GM23338 (cell line): ENCODE data around the gene RABL6. TPM values are rescaled to one million over a fixed set of nuclear protein-coding genes. Genes with fewer than 3 reads are reported as not detected.

ENCODE experiments used
- ATAC-seq: fragments of 200-7000 bp; cut with Tn5 transposase; 3 replicates; pipeline ENCODE4 v1.9.1; 2020
- DNase-seq: peaks from one replicate; pipeline ENCODE4 v3.0.0-alpha.2; 2015; ENCODE audit warnings: low spot score
- H2AFZ ChIP-seq: fragments of 200-600 bp; sonication (generic); 2 replicates; pipeline ENCODE4 v1.8.0; 2016; ENCODE audit warnings: antibody characterized with exemption, mild to moderate bottlenecking, moderate library complexity
- H3F3A ChIP-seq: fragments of 200-600 bp; sonication (generic); replicated peaks from 2 replicates; pipeline ENCODE4 v1.8.0; 2017; ENCODE audit warnings: antibody characterized with exemption, mixed run types, low read depth
- H3K27ac ChIP-seq: fragments of 200-600 bp; sonication (generic); 2 replicates; pipeline ENCODE4 v1.6.1; 2016; ENCODE audit warnings: low read depth
- H3K27me3 ChIP-seq: fragments of 200-600 bp; sonication (generic); 2 replicates; pipeline ENCODE4 v1.8.0; 2016; ENCODE audit warnings: mild to moderate bottlenecking, mixed run types, moderate library complexity; ENCODE audit not compliant: insufficient read depth
- H3K36me3 ChIP-seq: fragments of 200-600 bp; sonication (generic); 2 replicates; pipeline ENCODE4 v1.8.0; 2016; ENCODE audit warnings: mild to moderate bottlenecking; ENCODE audit not compliant: insufficient read depth
- H3K4me1 ChIP-seq: fragments of 200-600 bp; sonication (generic); 2 replicates; pipeline ENCODE4 v1.8.0; 2016; ENCODE audit warnings: mild to moderate bottlenecking, moderate library complexity; ENCODE audit not compliant: insufficient read depth
- H3K4me2 ChIP-seq: fragments of 200-600 bp; sonication (generic); 2 replicates; pipeline ENCODE4 v1.7.1; 2017; ENCODE audit warnings: mixed run types
- H3K4me3 ChIP-seq: fragments of 200-600 bp; sonication (generic); 2 replicates; pipeline ENCODE4 v1.6.1; 2016; ENCODE audit warnings: mixed run types
- H3K79me2 ChIP-seq: fragments of 200-600 bp; sonication (generic); replicated peaks from 2 replicates; pipeline ENCODE4 v1.8.0; 2017; ENCODE audit warnings: mild to moderate bottlenecking; ENCODE audit not compliant: insufficient read depth
- H3K9me2 ChIP-seq: fragments of 200-600 bp; sonication (generic); 2 replicates; pipeline ENCODE4 v1.8.0; 2017; ENCODE audit not compliant: insufficient read depth
- H4K20me1 ChIP-seq: fragments of 200-600 bp; sonication (generic); replicated peaks from 2 replicates; pipeline ENCODE4 v1.8.0; 2017; ENCODE audit warnings: mild to moderate bottlenecking; ENCODE audit not compliant: insufficient read depth
- H3K27ac Mint-ChIP-seq: 2 replicates; pipeline ENCODE4 v1.8.0; 2020; ENCODE audit warnings: inconsistent platforms, mild to moderate bottlenecking, moderate library complexity, mixed read lengths
- H3K27me3 Mint-ChIP-seq: 3 replicates; pipeline ENCODE4 v1.8.0; 2022; ENCODE audit warnings: low read depth, mild to moderate bottlenecking, moderate library complexity, mixed read lengths, inconsistent platforms; ENCODE audit not compliant: insufficient read depth, poor library complexity
- H3K36me3 Mint-ChIP-seq: 3 replicates; pipeline ENCODE4 v1.8.0; 2021; ENCODE audit warnings: low read depth, mild to moderate bottlenecking, inconsistent platforms, moderate library complexity, mixed read lengths
- H3K4me1 Mint-ChIP-seq: 3 replicates; pipeline ENCODE4 v1.8.0; 2020; ENCODE audit warnings: mild to moderate bottlenecking, inconsistent platforms, mixed read lengths
- H3K4me3 Mint-ChIP-seq: 3 replicates; pipeline ENCODE4 v1.8.0; 2021; ENCODE audit warnings: moderate library complexity, mild to moderate bottlenecking, inconsistent platforms, mixed read lengths
- H3K9me3 Mint-ChIP-seq: 3 replicates; pipeline ENCODE4 v1.8.0; 2020; ENCODE audit warnings: moderate library complexity, mild to moderate bottlenecking, inconsistent platforms, mixed read lengths
- CREB1 ChIP-seq: fragments of 250-450 bp; sonication (Bioruptor Pico); IDR thresholded peaks from 2 replicates; pipeline ENCODE4 v1.5.0; 2020; ENCODE audit warnings: low read depth, mild to moderate bottlenecking, moderate library complexity
- EZH2phosphoT487 ChIP-seq: fragments of 200-600 bp; sonication (generic); IDR thresholded peaks from one replicate; pipeline ENCODE4 v1.8.1; 2018; ENCODE audit warnings: antibody characterized with exemption; ENCODE audit not compliant: unreplicated experiment
- JUNB ChIP-seq: IDR thresholded peaks from one replicate; pipeline ENCODE4 v1.6.1; 2016; ENCODE audit warnings: antibody characterized with exemption; ENCODE audit not compliant: unreplicated experiment
- NANOG ChIP-seq: IDR thresholded peaks from 2 replicates; pipeline ENCODE4 v1.6.1; 2016; ENCODE audit warnings: antibody characterized with exemption, borderline replicate concordance
- POLR2AphosphoS5 ChIP-seq: IDR thresholded peaks from 2 replicates; pipeline ENCODE4 v1.6.1; 2016; ENCODE audit warnings: antibody characterized with exemption, low read depth
- ZNF114 ChIP-seq: fragments of 250-450 bp; sonication (Bioruptor Pico); IDR thresholded peaks from 2 replicates; pipeline ENCODE4 v1.5.0; 2020; ENCODE audit warnings: mild to moderate bottlenecking, moderate library complexity
- ZNF331 ChIP-seq: fragments of 250-450 bp; sonication (Bioruptor Pico); IDR thresholded peaks from 2 replicates; pipeline ENCODE4 v1.5.0; 2020; ENCODE audit warnings: low read depth, mild to moderate bottlenecking, moderate library complexity
- polyA plus RNA-seq: library from polyadenylated mRNA; unstranded; fragments of >200 nt; fragmentation: Nextera tagmentation; extraction: Ambion mirVana; gene quantifications from 2 replicates; pipeline ENCODE4 v1.2.1, GENCODE V29; 2016
- total RNA-seq: library from RNA; depleted of rRNA; stranded (reverse); fragments of >200 nt; shearing (Covaris generic); gene quantifications from 2 replicates; pipeline ENCODE4 v1.2.3, GENCODE V29; 2014
- TF ChIP-seq, protein P1 (sequence below): IDR thresholded peaks from one replicate; pipeline ENCODE4 v1.6.1; 2018; ENCODE audit warnings: antibody characterized with exemption; ENCODE audit not compliant: unreplicated experiment
- TF ChIP-seq, protein P2 (sequence below): IDR thresholded peaks from 2 replicates; pipeline ENCODE4 v1.6.1; 2016; ENCODE audit warnings: antibody characterized with exemption
- TF ChIP-seq, protein P3 (sequence below), 2 experiments: fragments of 200-600 bp in 1 of 2; sonication (generic) in 1 of 2; conservative IDR thresholded peaks; 2 replicates each; pipeline versions ENCODE4 v1.5.1 to v1.6.1; 2016 to 2017; ENCODE audit warnings: antibody characterized with exemption in 2 of 2, low read depth in 2 of 2, mild to moderate bottlenecking in 2 of 2, moderate library complexity in 1 of 2
- TF ChIP-seq, protein P4 (sequence below): fragments of 250-450 bp; sonication (Bioruptor Pico); IDR thresholded peaks from 2 replicates; pipeline ENCODE4 v1.5.0; 2020; ENCODE audit warnings: mild to moderate bottlenecking, moderate library complexity

RABL6 gene
- total and polyA plus RNA-seq, 2 experiments from 2014 or later = 59.1 to 127 TPM

DNA sequence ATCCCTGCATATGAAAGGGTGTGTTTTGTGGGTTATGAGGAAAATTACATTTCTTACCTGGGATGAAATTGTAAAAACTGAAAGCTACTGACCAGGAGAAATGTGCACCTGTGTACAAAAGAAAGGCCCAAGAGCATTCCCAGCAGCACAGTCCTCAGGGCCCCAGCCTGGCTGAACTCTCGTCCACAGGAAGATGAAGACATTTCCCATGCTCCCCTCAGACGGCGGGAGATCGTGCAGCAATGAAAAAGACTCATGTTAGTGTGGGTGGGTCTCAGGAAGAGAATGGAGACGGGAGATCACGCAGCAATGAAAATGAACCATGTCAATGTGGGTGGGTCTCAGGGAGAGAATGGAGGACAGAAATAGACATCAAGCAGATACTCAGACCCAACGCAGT is 30.8 kb upstream of the RABL6 start:
- H2AFZ ChIP-seq = no peak overlapping the region
- H3K4me1 ChIP-seq = no peaks in the 10 kb centered on the region
- H3K36me3 ChIP-seq = no peaks in the 10 kb centered on the region; the same call in 1 of the 2 replicates
- H3K36me3 Mint-ChIP-seq = peaks cover 19% of the 10 kb centered on the region
- no peaks in the 10 kb centered on the region for H3K27me3 ChIP-seq
- H3F3A ChIP-seq = no peaks in the 10 kb centered on the region
- H3K4me1 Mint-ChIP-seq = peaks cover 4% of the 10 kb centered on the region
- H3K27ac Mint-ChIP-seq = no peak overlapping the region
- DNase-seq (no peak), ATAC-seq (no peak)
- TF ChIP-seq POLR2AphosphoS5 (no peak), ZNF114 (CRISPR knock-in tag) (no peak), ZNF331 (no peak), JUNB (no peak), NANOG (no peak), CREB1 (CRISPR knock-in tag) (no peak), EZH2phosphoT487 (no peak)
- TF ChIP-seq, protein P1, sequence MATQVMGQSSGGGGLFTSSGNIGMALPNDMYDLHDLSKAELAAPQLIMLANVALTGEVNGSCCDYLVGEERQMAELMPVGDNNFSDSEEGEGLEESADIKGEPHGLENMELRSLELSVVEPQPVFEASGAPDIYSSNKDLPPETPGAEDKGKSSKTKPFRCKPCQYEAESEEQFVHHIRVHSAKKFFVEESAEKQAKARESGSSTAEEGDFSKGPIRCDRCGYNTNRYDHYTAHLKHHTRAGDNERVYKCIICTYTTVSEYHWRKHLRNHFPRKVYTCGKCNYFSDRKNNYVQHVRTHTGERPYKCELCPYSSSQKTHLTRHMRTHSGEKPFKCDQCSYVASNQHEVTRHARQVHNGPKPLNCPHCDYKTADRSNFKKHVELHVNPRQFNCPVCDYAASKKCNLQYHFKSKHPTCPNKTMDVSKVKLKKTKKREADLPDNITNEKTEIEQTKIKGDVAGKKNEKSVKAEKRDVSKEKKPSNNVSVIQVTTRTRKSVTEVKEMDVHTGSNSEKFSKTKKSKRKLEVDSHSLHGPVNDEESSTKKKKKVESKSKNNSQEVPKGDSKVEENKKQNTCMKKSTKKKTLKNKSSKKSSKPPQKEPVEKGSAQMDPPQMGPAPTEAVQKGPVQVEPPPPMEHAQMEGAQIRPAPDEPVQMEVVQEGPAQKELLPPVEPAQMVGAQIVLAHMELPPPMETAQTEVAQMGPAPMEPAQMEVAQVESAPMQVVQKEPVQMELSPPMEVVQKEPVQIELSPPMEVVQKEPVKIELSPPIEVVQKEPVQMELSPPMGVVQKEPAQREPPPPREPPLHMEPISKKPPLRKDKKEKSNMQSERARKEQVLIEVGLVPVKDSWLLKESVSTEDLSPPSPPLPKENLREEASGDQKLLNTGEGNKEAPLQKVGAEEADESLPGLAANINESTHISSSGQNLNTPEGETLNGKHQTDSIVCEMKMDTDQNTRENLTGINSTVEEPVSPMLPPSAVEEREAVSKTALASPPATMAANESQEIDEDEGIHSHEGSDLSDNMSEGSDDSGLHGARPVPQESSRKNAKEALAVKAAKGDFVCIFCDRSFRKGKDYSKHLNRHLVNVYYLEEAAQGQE = no peak
- TF ChIP-seq, protein P2, sequence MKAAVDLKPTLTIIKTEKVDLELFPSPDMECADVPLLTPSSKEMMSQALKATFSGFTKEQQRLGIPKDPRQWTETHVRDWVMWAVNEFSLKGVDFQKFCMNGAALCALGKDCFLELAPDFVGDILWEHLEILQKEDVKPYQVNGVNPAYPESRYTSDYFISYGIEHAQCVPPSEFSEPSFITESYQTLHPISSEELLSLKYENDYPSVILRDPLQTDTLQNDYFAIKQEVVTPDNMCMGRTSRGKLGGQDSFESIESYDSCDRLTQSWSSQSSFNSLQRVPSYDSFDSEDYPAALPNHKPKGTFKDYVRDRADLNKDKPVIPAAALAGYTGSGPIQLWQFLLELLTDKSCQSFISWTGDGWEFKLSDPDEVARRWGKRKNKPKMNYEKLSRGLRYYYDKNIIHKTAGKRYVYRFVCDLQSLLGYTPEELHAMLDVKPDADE = no peak
- TF ChIP-seq, protein P3, sequence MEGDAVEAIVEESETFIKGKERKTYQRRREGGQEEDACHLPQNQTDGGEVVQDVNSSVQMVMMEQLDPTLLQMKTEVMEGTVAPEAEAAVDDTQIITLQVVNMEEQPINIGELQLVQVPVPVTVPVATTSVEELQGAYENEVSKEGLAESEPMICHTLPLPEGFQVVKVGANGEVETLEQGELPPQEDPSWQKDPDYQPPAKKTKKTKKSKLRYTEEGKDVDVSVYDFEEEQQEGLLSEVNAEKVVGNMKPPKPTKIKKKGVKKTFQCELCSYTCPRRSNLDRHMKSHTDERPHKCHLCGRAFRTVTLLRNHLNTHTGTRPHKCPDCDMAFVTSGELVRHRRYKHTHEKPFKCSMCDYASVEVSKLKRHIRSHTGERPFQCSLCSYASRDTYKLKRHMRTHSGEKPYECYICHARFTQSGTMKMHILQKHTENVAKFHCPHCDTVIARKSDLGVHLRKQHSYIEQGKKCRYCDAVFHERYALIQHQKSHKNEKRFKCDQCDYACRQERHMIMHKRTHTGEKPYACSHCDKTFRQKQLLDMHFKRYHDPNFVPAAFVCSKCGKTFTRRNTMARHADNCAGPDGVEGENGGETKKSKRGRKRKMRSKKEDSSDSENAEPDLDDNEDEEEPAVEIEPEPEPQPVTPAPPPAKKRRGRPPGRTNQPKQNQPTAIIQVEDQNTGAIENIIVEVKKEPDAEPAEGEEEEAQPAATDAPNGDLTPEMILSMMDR (conservative IDR thresholded peaks at IDR 0.05; ENCODE audit: low read depth in 2 of 2) = no peak
- TF ChIP-seq, protein P4, sequence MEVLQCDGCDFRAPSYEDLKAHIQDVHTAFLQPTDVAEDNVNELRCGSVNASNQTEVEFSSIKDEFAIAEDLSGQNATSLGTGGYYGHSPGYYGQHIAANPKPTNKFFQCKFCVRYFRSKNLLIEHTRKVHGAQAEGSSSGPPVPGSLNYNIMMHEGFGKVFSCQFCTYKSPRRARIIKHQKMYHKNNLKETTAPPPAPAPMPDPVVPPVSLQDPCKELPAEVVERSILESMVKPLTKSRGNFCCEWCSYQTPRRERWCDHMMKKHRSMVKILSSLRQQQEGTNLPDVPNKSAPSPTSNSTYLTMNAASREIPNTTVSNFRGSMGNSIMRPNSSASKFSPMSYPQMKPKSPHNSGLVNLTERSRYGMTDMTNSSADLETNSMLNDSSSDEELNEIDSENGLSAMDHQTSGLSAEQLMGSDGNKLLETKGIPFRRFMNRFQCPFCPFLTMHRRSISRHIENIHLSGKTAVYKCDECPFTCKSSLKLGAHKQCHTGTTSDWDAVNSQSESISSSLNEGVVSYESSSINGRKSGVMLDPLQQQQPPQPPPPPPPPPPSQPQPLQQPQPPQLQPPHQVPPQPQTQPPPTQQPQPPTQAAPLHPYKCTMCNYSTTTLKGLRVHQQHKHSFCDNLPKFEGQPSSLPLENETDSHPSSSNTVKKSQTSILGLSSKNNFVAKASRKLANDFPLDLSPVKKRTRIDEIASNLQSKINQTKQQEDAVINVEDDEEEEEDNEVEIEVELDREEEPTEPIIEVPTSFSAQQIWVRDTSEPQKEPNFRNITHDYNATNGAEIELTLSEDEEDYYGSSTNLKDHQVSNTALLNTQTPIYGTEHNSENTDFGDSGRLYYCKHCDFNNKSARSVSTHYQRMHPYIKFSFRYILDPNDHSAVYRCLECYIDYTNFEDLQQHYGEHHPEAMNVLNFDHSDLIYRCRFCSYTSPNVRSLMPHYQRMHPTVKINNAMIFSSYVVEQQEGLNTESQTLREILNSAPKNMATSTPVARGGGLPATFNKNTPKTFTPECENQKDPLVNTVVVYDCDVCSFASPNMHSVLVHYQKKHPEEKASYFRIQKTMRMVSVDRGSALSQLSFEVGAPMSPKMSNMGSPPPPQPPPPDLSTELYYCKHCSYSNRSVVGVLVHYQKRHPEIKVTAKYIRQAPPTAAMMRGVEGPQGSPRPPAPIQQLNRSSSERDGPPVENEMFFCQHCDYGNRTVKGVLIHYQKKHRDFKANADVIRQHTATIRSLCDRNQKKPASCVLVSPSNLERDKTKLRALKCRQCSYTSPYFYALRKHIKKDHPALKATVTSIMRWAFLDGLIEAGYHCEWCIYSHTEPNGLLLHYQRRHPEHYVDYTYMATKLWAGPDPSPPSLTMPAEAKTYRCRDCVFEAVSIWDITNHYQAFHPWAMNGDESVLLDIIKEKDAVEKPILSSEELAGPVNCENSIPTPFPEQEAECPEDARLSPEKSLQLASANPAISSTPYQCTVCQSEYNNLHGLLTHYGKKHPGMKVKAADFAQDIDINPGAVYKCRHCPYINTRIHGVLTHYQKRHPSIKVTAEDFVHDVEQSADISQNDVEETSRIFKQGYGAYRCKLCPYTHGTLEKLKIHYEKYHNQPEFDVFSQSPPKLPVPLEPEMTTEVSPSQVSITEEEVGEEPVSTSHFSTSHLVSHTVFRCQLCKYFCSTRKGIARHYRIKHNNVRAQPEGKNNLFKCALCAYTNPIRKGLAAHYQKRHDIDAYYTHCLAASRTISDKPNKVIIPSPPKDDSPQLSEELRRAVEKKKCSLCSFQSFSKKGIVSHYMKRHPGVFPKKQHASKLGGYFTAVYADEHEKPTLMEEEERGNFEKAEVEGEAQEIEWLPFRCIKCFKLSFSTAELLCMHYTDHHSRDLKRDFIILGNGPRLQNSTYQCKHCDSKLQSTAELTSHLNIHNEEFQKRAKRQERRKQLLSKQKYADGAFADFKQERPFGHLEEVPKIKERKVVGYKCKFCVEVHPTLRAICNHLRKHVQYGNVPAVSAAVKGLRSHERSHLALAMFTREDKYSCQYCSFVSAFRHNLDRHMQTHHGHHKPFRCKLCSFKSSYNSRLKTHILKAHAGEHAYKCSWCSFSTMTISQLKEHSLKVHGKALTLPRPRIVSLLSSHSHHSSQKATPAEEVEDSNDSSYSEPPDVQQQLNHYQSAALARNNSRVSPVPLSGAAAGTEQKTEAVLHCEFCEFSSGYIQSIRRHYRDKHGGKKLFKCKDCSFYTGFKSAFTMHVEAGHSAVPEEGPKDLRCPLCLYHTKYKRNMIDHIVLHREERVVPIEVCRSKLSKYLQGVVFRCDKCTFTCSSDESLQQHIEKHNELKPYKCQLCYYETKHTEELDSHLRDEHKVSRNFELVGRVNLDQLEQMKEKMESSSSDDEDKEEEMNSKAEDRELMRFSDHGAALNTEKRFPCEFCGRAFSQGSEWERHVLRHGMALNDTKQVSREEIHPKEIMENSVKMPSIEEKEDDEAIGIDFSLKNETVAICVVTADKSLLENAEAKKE (CRISPR knock-in tag) = no peak
- H3K4me3 ChIP-seq = no peak overlapping the region
- 0 out of 2 replicates have a peak, but pooled peaks cover 4% of the 10 kb centered on the region for H3K9me2 ChIP-seq
- H3K27me3 Mint-ChIP-seq = peaks cover 26% of the 10 kb centered on the region
- no peak overlapping the region for H3K4me2 ChIP-seq
- H3K9me3 Mint-ChIP-seq = peaks cover 27% of the 10 kb centered on the region
- H3K4me3 Mint-ChIP-seq = no peak overlapping the region
- no peaks in the 10 kb centered on the region for H4K20me1 ChIP-seq
- H3K27ac ChIP-seq = no peak overlapping the region
- H3K79me2 ChIP-seq = no peaks in the 10 kb centered on the region
